DMS79 treated with DMSO at 0.1 percent for 48 hours (cell line): ENCODE results near the gene KIAA1143.

Experiments
- DNase-seq: peaks from one replicate; lab custom pipeline; 2025; lab: John Stamatoyannopoulos, UW

The KIAA1143 gene

GRCh38 chr3:44761424-44762169 is at the start of gene KIAA1143, which contains the start of gene KIF15:
Gene KIAA1143 (minus strand): TSS chr3:44761619. CDS start chr3:44761602, 17 bp downstream.
Gene KIF15 (plus strand): TSS chr3:44761794. CDS start chr3:44761866, 72 bp downstream.
- DNase-seq: peak; percentile 75

- DNase-seq: no peak
Measured at GRCh38 chr3:44805960-44806359, 44.5 kb upstream of the KIAA1143 start.

DNA sequence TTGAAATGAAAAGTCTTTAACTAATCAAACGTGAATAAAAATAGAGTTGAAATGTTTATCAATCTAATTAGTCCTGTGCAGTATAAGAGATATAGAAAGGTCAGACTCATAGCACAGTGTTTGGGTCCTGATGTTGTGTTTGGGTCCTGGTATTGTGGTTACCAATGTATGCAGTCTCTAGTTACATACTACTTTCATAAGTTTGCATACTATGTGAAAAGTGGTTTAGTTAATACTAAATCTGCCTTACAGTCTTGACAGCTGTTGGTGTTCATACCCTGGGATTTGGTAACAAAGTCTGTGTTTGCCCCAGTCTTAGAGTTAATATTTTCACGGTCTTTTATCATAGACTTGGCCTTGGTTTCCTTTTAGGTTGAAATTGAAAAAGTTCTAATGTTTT is 41.9 kb upstream of the KIAA1143 start:
- no peak for DNase-seq

- DNase-seq: no peak
Measured at GRCh38 chr3:44802011-44802410, 40.6 kb upstream of the KIAA1143 start.

DNA sequence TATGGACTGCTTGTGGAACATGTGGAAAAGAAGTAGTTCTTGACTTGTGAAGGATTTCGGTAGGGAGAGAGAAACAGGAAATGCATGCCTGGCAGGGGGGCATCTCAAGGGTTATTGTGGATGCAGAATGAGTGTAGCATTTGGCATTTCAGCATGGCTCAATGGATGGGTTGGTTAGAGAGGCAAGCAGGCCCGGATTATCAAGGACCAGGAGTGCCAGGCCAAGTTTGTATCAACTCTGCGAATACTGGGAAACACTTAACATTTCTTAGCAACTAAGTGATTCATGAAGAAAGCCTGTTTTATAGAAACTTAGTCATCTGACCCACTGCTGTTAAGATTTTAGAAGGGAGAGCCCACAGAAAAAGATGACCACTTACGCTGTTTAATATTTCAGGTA is 33.8 kb upstream of the KIAA1143 start:
- DNase-seq: no peak

- DNase-seq: no peak
Measured at GRCh38 chr3:44782891-44783290, 21.5 kb upstream of the KIAA1143 start.

- DNase-seq: no peak
Measured at GRCh38 chr3:44772099-44772442, 10.7 kb upstream of the KIAA1143 start.

DNA sequence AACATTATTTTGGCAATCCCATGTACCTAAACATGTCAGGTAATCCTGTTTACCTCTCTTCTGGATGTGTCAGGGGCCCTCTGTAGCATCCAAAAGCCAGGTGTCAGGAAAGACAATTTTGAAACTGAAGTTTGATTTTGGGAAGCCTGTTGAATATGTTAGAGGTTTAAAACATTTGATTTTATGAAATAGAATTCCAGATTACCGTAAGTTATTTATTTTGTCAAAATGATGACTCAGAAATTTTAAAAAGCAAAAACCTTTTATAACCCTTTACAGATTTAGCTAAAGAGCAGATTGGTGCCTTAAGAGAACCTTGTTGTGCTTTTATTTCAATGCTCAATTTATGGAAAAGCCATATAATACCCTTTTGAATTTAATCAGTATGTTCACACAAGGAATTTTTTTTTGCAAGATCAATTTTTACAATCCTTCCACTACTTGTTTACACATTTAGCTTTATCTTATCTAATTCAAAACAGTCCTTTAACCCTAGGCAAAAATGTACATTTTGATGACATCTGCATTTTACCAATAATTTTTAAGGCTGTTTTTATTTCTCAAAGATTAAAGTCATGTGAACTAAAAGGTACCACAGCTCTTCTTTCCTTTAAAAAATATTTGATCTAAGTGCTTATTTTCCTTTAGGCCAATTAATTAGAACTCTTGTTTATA is 10.1 kb upstream of the KIAA1143 start:
- DNase-seq: no peak

DNA sequence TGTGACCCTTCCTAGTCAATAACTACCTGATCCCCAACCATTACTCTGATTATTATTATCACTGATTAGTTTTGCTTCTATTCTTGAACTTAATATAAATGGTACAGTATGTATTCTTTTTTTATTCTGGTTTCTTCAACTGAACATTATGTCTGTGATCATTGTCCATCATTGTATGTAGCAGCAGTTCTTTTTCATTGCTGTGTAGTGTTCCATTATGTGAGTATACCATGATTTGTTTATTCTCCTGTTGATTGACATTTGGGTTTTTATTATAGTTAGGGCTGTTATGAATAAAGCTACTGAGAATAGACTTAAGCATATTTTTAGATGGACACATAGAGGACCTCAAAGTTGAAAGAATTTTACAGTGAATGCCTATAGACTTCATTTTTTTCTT is 2.8 kb upstream of the KIAA1143 start:
- no peak for DNase-seq

- DNase-seq: no peak
Measured at GRCh38 chr3:44762690-44763089, 1.3 kb upstream of the KIAA1143 start.

GRCh38 chr3:44762170-44762677 is 805 bp upstream of the KIAA1143 start:
- DNase-seq: peak; percentile 12

DNA sequence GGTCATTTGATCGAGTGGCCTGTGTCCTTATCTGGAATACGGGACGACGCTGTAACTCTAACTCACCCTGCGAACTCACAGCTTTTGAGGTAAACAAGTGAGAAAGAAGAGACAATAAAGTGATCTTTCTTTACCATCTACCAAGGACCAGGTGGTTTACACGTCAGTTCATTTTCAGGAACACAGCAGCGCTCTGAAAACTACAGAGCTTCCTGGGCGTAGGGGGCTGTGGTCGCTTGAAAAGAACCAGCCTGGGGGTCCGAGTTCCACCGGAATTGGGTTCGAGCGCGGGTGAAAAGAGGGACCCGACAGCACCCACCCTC is 357 bp downstream of the KIAA1143 start:
- DNase-seq: no peak

DNA sequence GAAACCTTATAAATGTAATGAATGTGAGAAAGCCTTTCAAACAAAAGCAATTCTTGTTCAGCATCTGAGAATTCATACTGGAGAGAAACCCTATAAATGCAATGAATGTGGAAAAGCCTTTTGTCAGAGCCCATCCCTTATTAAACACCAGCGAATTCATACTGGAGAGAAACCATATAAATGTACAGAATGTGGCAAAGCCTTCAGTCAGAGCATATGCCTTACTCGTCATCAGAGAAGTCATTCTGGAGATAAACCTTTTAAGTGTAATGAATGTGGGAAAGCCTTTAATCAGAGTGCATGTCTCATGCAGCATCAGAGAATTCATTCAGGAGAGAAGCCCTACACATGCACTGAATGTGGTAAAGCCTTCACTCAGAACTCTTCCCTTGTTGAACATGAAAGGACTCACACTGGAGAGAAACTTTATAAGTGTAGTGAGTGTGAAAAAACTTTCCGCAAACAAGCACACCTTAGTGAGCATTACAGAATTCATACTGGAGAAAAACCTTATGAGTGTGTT is 26.7 kb downstream of the KIAA1143 start:
- no peak for DNase-seq

GRCh38 chr3:44729384-44729910 is 32.0 kb downstream of the KIAA1143 start, which contains the start of gene ZNF501:
Gene ZNF501 (plus strand): TSS chr3:44729635. CDS start chr3:44734422, 4,787 bp downstream.
- peak; percentile 36 for DNase-seq

DNA sequence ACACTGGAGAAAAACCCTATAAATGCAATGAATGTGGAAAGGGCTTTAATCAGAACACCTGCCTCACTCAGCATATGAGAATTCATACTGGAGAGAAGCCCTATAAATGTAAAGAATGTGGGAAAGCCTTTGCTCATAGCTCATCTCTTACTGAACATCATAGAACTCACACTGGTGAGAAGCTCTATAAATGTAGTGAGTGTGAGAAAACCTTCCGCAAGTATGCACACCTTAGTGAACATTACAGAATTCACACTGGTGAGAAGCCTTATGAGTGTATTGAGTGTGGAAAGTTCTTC is 39.4 kb downstream of the KIAA1143 start:
- no peak for DNase-seq

DNA sequence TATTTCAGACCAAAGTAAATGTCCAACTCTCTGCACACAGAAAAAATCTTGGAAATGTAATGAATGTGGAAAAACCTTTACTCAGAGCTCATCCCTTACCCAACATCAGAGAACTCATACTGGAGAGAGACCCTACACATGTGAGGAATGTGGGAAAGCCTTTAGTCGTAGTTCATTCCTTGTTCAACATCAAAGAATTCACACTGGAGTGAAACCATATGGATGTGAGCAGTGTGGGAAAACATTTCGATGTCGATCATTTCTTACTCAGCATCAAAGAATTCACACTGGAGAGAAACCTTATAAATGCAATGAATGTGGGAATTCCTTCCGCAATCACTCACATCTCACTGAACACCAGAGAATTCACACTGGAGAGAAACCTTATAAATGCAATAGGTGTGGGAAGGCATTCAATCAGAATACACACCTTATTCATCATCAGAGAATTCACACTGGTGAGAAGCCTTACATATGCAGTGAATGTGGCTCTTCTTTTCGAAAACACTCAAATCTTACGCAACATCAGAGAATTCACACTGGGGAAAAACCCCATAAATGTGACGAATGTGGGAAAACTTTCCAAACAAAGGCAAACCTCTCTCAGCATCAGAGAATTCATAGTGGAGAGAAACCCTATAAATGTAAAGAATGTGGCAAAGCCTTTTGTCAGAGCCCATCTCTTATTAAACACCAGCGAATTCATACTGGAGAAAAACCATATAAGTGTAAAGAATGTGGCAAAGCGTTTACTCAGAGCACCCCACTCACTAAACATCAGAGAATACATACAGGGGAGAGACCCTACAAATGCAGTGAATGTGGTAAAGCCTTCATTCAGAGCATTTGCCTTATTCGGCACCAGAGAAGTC is 40.0 kb downstream of the KIAA1143 start:
- no peak for DNase-seq

GRCh38 chr3:44712455-44713075 is 48.9 kb downstream of the KIAA1143 start, which contains the start of gene ZNF502:
Gene ZNF502 (plus strand): TSS chr3:44712660. CDS start chr3:44720262, 7,602 bp downstream.
- no peak for DNase-seq
